D721Med (cell line): Measurements from ENCODE around the gene ELOVL3.

ENCODE experiments used
- DNase-seq: peaks from one replicate; pipeline ENCODE4 v3.0.0; 2011; ENCODE audit warnings: low spot score; ENCODE audit not compliant: insufficient read length
- FAIRE-seq: peaks from 2 replicates; lab custom pipeline; 2011; peaks lifted over from hg19 to GRCh38; lab: Jason Lieb, UNC
- TF ChIP-seq, protein P1 (sequence below): IDR thresholded peaks from 2 replicates; pipeline ENCODE4 v1.5.1; 2012; ENCODE audit warnings: mild to moderate bottlenecking, control low read depth; ENCODE audit not compliant: insufficient read depth; ENCODE audit errors: missing control alignments

The ELOVL3 gene

DNA sequence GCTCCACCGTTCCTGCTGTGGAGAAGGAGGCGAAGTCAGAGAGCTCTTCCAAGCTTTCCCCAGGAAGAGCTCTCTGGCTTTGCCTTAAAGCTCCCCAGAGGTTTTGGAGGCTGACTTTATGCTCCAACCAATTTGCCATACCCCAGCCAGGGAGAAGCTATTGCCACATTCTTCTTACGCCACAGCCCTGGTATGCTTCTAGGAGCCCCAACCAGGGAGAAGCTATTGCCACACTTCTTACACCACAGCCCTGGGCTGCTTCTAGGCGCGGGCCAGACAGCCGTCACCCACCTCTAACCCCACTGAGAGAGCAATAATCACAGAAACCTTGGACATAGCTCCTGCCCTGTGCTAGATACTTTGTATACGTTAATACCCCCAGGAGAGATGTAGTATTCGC is 951 bp downstream of the ELOVL3 start:
- FAIRE-seq (no peak), DNase-seq (no peak)
- TF ChIP-seq, protein P1, sequence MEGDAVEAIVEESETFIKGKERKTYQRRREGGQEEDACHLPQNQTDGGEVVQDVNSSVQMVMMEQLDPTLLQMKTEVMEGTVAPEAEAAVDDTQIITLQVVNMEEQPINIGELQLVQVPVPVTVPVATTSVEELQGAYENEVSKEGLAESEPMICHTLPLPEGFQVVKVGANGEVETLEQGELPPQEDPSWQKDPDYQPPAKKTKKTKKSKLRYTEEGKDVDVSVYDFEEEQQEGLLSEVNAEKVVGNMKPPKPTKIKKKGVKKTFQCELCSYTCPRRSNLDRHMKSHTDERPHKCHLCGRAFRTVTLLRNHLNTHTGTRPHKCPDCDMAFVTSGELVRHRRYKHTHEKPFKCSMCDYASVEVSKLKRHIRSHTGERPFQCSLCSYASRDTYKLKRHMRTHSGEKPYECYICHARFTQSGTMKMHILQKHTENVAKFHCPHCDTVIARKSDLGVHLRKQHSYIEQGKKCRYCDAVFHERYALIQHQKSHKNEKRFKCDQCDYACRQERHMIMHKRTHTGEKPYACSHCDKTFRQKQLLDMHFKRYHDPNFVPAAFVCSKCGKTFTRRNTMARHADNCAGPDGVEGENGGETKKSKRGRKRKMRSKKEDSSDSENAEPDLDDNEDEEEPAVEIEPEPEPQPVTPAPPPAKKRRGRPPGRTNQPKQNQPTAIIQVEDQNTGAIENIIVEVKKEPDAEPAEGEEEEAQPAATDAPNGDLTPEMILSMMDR = no peak

DNA sequence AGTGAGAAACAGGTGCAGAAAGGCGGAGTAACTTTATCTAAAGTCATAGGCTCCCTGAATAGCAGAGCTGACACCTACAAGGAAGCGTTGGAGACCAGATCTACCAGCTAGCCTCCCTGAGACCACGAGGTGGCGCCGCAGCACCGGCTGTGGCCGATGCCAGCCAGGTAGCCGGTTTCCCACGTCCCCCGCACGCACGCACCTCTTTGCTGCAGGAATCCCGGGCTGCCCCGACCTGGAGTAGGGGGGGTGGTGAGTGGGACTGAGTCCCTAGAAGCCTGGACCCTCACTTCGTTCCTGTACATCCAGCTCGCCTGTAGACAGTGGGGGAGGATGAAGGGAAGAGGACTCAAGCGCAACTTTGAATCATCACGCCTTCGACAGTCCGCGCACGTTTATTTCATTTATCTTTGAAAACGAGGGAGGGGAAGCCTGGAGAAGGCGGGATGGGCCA is 3.7 kb downstream of the ELOVL3 start:
- FAIRE-seq = no peak

DNA sequence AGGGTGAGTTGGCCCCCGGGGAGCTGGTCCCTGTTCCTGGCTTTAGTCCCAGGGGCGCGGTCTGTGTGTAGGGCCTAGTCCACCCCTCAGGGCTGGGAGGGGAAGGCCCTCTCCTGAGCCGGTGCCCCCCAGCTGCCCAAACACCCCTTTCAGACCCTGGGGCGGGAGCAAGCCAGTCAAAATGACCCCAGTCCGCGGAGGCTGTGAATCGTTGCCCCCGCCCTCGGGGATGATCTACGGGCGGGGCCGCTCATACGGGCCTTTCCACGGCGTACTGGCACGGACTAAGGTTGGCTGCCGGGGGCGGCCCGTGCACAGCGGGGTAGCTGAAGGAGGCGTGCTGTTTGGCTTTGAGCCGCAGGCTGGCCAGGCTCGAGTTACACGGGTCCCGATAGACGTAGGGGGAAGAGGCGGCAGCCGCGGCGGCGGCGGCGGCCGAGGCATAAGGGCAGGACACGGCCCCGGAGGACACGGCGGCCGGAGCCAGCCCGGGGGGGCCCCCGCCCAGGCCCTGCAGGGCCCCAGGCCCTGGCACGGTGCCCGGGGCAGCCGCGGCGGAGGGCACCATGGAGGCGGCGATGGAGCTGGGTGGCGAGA is 4.3 kb downstream of the ELOVL3 start:
- FAIRE-seq (no peak), DNase-seq (no peak)
- TF ChIP-seq, protein P1 = no peak

More for the DNA sequence above, 3.7 kb downstream of the ELOVL3 start:
- DNase-seq = peak; percentile 76
- TF ChIP-seq, protein P1 = peak; percentile 91

DNA sequence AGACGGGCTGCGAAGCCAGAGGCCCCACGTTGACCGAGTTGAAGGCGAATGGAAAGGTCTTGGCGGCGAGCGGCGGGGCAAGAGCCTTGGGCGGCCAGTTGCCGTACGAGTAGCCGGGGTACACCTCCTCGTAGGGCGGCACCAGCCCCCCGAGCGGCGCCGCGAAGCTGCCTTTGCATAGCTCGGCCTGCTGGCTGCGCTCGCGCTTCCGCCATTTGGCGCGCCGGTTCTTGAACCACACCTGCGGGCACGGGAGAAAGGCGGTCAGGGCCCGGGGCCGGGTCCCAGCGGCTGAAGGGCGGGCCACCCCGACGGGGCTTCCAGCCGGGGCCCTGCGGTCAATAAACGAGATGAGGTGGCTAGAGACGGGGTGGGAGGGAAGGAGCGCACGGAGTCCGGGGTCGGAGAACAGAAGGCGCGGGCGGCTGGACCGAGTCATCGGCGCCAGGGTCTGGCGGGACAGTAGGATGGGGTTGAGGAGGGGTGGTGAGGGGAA is 4.8 kb downstream of the ELOVL3 start:
- DNase-seq (peak; percentile 50), FAIRE-seq (no peak)
- TF ChIP-seq, protein P1 = peak; percentile 35

DNA sequence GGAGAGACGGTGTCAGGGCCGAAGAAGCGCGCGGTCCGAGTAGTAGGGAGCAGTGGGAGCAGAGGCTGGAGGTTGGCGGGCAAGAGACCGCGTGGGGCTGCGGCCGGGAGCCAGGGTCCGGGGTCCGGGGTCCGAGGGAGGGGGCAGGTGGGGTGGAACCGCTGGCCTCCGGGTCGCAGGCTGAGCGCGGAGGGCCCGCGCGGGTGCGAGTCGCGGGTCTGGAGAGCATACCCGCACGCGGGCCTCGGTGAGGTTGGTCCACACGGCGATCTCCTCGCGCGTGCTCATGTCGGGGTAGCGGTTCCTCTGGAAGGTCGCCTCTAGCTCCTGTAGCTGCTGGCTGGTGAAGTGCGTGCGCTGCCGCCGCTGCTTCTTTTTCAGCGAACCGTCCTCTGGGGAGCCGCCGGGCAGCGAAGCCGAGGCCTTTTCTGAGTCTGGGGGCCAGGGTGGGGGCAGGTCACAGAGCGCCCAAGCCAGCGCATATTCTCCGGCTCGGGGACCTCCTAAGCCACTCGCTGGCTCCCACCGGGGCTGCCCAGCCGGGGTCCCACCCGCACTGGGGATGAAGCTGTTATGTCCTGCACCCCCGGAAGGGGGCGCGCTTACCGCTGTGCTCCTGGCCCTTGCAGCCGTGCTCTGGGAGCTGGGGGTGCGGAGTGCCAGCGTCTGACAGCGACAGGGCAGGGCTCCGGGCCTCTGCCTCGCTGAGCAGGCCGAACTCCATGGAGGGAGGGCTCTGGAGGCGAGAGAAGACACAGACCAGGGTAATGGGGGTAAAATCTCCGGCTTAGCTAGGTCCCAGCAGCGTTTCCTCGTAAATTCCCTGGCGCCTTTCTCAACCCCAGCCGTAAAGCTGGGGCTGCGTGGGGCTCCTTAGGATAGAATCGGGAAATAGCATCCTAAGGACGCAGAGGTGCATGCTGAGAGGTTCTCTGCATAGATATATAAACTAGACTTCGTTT is 5.5 kb downstream of the ELOVL3 start:
- TF ChIP-seq, protein P1 = peak; percentile 67
- DNase-seq = peak; percentile 68
- no peak for FAIRE-seq

DNA sequence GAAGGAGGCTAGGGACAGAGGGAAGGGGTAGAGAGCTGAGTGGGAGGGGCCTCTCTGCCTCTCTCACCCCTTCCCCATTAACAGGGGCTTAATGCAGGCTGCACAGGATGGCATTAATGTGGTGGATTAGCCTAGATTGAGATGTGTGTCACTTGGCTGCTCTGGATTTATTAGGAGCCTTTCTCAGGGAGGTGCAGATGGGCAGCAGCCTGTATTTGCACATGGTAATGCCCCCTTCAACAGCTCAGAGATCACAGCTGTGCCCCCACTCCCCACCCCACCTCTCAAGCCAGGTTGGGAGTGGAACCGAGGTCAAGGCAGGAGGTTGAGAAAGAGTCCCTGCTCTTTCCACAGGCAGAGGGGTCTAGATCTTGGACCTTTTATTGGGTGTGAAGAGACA is 7.9 kb downstream of the ELOVL3 start:
- peak; percentile 54 for DNase-seq
- no peak for FAIRE-seq
- TF ChIP-seq, protein P1 = no peak
